Activated T-cell treated with anti-CD3 and anti-CD28 coated beads for 48 hours (primary cell): ENCODE data around the gene PUS1.
"Not testable (repeated sequence)": the region's sequence is repeated elsewhere in the genome, so short reads cannot be mapped to it uniquely, and the experiment has no call there.

Experiments
- DNase-seq: peaks from one replicate; pipeline ENCODE4 v3.0.0-alpha.2; 2020; ENCODE audit warnings: low read depth

The PUS1 gene

GRCh38 chr12:131938082-131938481 is 9.0 kb downstream of the PUS1 start:
- DNase-seq = no peak

GRCh38 chr12:131939007-131939406 is 9.9 kb downstream of the PUS1 start:
- no peak for DNase-seq

GRCh38 chr12:131940141-131940547 is 11.1 kb downstream of the PUS1 start:
- DNase-seq = no peak

GRCh38 chr12:131941116-131941986 is 12.3 kb downstream of the PUS1 start:
- no peak for DNase-seq

GRCh38 chr12:131941987-131942341 is 12.9 kb downstream of the PUS1 start:
- no peak for DNase-seq

- DNase-seq = no peak
These were observed 13.6 kb downstream of the PUS1 start for GRCh38 chr12:131942671-131943070.

GRCh38 chr12:131943389-131943788 is 14.3 kb downstream of the PUS1 start:
- no peak for DNase-seq

- DNase-seq = no peak
These were observed 14.8 kb downstream of the PUS1 start for GRCh38 chr12:131943876-131944275.

GRCh38 chr12:131944601-131945251 is 15.7 kb downstream of the PUS1 start:
- no peak for DNase-seq

GRCh38 chr12:131946757-131947156 is 17.7 kb downstream of the PUS1 start:
- DNase-seq = no peak

- DNase-seq = no peak
These were observed 18.5 kb downstream of the PUS1 start for GRCh38 chr12:131947482-131948027.

- no peak for DNase-seq
These were observed 19.2 kb downstream of the PUS1 start for GRCh38 chr12:131948166-131948712.

GRCh38 chr12:131948713-131949430 is 19.8 kb downstream of the PUS1 start:
- DNase-seq = not testable (repeated sequence)

GRCh38 chr12:131949431-131950181 is 20.5 kb downstream of the PUS1 start, which contains the start of gene EP400:
EP400 (plus strand) TSS chr12:131949942; CDS start chr12:131960620, 10,678 bp downstream.
- DNase-seq = peak; percentile 96

GRCh38 chr12:131950182-131950913 is 21.3 kb downstream of the PUS1 start:
- DNase-seq = peak; percentile 31

- not testable (repeated sequence) for DNase-seq
These were observed 24.7 kb downstream of the PUS1 start for GRCh38 chr12:131953810-131954209.

- not testable (repeated sequence) for DNase-seq
These were observed 25.4 kb downstream of the PUS1 start for GRCh38 chr12:131954460-131954859.

- DNase-seq = no peak
These were observed 30.0 kb downstream of the PUS1 start for GRCh38 chr12:131959116-131959515.

GRCh38 chr12:131959641-131960589 is 30.8 kb downstream of the PUS1 start:
- DNase-seq = no peak
